Activated CD4-positive, alpha-beta memory T cell treated with anti-CD3 and anti-CD28 coated beads for 36 hours (primary cell): Measurements from ENCODE around the gene GAGE10. TPM values are rescaled to one million over a fixed set of nuclear protein-coding genes. Genes with fewer than 3 reads are reported as not detected.
"Not testable (repeated sequence)": the region's sequence is repeated elsewhere in the genome, so short reads cannot be mapped to it uniquely, and the experiment has no call there.

Source experiments
- CTCF ChIA-PET: fragments of 350-600 bp; sonication (Branson Sonifier 250); formaldehyde crosslinking; loops from one replicate; lab custom pipeline; 2021; ENCODE audit warnings: antibody characterized with exemption, inconsistent platforms; lab: Charles Lee
- POLR2A ChIA-PET: fragments of 350-600 bp; sonication (Branson Sonifier 250); formaldehyde crosslinking; loops from one replicate; lab custom pipeline; 2021; ENCODE audit warnings: antibody characterized with exemption; lab: Charles Lee
- DNase-seq: peaks from one replicate; pipeline ENCODE4 v3.0.0-alpha.2; 2020
- H3K27ac Mint-ChIP-seq: one replicate; pipeline ENCODE4 v1.8.0; 2021; ENCODE audit warnings: mixed read lengths
- H3K27me3 Mint-ChIP-seq: one replicate; pipeline ENCODE4 v1.8.0; 2021; ENCODE audit warnings: mixed read lengths
- H3K36me3 Mint-ChIP-seq: one replicate; pipeline ENCODE4 v1.8.0; 2021; ENCODE audit warnings: mixed read lengths
- H3K4me1 Mint-ChIP-seq: one replicate; pipeline ENCODE4 v1.8.0; 2021; ENCODE audit warnings: low read depth, mixed read lengths
- H3K4me3 Mint-ChIP-seq: one replicate; pipeline ENCODE4 v1.8.0; 2021; ENCODE audit warnings: mild to moderate bottlenecking, mixed read lengths
- H3K9me3 Mint-ChIP-seq: one replicate; pipeline ENCODE4 v1.8.0; 2021; ENCODE audit warnings: mixed read lengths
- intact Hi-C: fragments of 100-400 bp; cut with micrococcal nuclease; formaldehyde crosslinking; loops from one replicate; pipeline ENCODE4 v1.15.1; 2023
- total RNA-seq, 2 experiments: library from RNA; stranded (reverse); gene quantifications; one replicate each; pipeline ENCODE4 v1.2.3, GENCODE V29; 2021

GAGE10 gene
- total RNA-seq, 2 experiments from 2014 or later, result not detected

GRCh38 chrX:49331282-49331681 is 27.8 kb downstream of the GAGE10 start, which contains the start of gene GAGE13:
Gene GAGE13 (plus strand): TSS chrX:49331582. CDS start chrX:49332738, 1,156 bp downstream.
- H3K27ac Mint-ChIP-seq, POLR2A ChIA-PET, CTCF ChIA-PET, H3K9me3 Mint-ChIP-seq, H3K27me3 Mint-ChIP-seq, intact Hi-C loops, H3K36me3 Mint-ChIP-seq, H3K4me1 Mint-ChIP-seq, H3K4me3 Mint-ChIP-seq, DNase-seq: not testable (repeated sequence)

- DNase-seq, H3K27me3 Mint-ChIP-seq, POLR2A ChIA-PET, H3K9me3 Mint-ChIP-seq, H3K36me3 Mint-ChIP-seq, H3K4me1 Mint-ChIP-seq, CTCF ChIA-PET, H3K4me3 Mint-ChIP-seq, intact Hi-C loops, H3K27ac Mint-ChIP-seq: not testable (repeated sequence)
Measured at GRCh38 chrX:49331841-49332240, 28.4 kb downstream of the GAGE10 start.

DNA sequence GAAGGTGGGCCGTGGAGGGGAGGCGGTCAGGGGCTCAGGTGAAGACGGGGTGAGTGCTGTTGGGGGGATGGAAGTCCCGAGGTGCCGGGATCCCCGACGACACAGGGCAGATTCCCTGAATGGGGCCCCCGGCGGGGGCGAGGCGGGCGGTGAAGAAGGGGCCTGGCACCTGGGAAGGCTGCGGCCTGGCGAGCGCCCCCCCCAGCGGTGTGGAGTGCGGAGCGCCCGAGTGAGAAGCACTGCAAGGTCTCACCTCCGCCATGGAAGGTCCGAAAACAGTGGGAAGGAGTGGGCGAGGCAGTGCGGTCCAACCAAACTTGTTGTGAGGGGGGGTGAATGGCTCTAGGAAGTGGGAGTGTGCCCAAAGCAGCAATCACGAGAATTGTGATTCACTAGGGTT is 38.0 kb downstream of the GAGE10 start:
- intact Hi-C loops, H3K9me3 Mint-ChIP-seq, H3K27me3 Mint-ChIP-seq, H3K27ac Mint-ChIP-seq, DNase-seq, POLR2A ChIA-PET, H3K36me3 Mint-ChIP-seq, H3K4me1 Mint-ChIP-seq, H3K4me3 Mint-ChIP-seq, CTCF ChIA-PET: not testable (repeated sequence)

DNA sequence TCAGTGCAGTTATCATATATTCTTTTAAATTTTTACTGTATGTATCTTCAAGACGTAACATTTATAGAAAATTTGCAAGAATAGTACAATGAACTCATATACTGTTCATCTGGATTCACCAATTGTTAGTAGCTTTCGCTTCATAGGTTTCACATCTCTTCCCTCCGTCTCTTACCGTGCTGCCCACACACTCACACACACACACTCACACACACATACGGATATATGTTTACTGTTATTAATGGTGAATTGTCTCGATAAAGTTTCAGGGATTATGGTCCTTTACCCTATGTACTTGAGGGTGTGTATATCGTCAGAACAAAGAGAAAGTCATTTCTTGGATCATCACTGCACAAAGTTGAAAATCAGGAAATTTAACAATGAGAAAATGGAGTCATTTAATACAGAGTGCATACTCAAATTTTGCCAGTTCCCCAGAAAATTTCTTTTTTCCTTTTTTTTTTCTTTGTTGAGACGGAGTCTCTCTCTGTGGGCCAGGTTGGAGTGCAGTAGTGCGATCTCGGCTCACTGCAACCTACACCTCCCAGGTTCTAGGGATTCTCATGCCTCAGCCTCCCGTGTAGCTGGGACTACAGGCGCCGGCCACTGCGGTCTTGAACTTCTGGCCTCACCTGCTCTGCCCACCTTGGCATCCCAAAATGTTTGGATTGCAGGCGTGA is 41.2 kb downstream of the GAGE10 start:
- H3K4me3 Mint-ChIP-seq, H3K9me3 Mint-ChIP-seq, H3K4me1 Mint-ChIP-seq, H3K36me3 Mint-ChIP-seq, CTCF ChIA-PET, intact Hi-C loops, H3K27ac Mint-ChIP-seq, DNase-seq, POLR2A ChIA-PET, H3K27me3 Mint-ChIP-seq: not testable (repeated sequence)

GRCh38 chrX:49345402-49345801 is 42.0 kb downstream of the GAGE10 start:
- POLR2A ChIA-PET, DNase-seq, H3K27ac Mint-ChIP-seq, H3K4me3 Mint-ChIP-seq, intact Hi-C loops, H3K9me3 Mint-ChIP-seq, H3K27me3 Mint-ChIP-seq, H3K36me3 Mint-ChIP-seq, CTCF ChIA-PET, H3K4me1 Mint-ChIP-seq: not testable (repeated sequence)

GRCh38 chrX:49346150-49346549 is 42.7 kb downstream of the GAGE10 start:
- POLR2A ChIA-PET, H3K27me3 Mint-ChIP-seq, intact Hi-C loops, DNase-seq, H3K9me3 Mint-ChIP-seq, H3K36me3 Mint-ChIP-seq, H3K27ac Mint-ChIP-seq, H3K4me1 Mint-ChIP-seq, H3K4me3 Mint-ChIP-seq, CTCF ChIA-PET: not testable (repeated sequence)

Other genes starting within 250 kb of the GAGE10 start
- 1 to 10 TPM; 2.7 to 3.6 TPM for gene CCDC120, start 244.6 kb upstream of the GAGE10 start, total RNA-seq
- 10 to 100 TPM; 13.2 TPM for gene PRAF2, start 229.6 kb upstream of the GAGE10 start, total RNA-seq
- gene WDR45, start 223.8 kb upstream of the GAGE10 start, total RNA-seq, result 10 to 100 TPM; 23.3 to 28.9 TPM
- 10 to 100 TPM; 22.0 to 22.6 TPM for gene GPKOW, start 179.9 kb upstream of the GAGE10 start, total RNA-seq
- gene MAGIX, start 140.9 kb upstream of the GAGE10 start, total RNA-seq, result 1 to 10 TPM in 1 of 2 experiments, under 1 TPM in 1; 0.87 to 1.0 TPM
- gene PLP2, start 131.7 kb upstream of the GAGE10 start, total RNA-seq, result 100 to 1,000 TPM; 222 to 234 TPM
- 10 to 100 TPM; 18.1 to 20.1 TPM for gene PRICKLE3, start 117.3 kb upstream of the GAGE10 start, total RNA-seq
- 1 to 10 TPM; 5.3 to 5.4 TPM for gene SYP, start 103.5 kb upstream of the GAGE10 start, total RNA-seq
- gene CACNA1F, start 70.3 kb upstream of the GAGE10 start, total RNA-seq, result under 1 TPM; 0.51 to 0.74 TPM
- gene CCDC22, start 68.2 kb upstream of the GAGE10 start, total RNA-seq, result 10 to 100 TPM; 21.0 to 21.1 TPM
- 10 to 100 TPM; 23.1 to 23.8 TPM for gene FOXP3, start 38.9 kb upstream of the GAGE10 start, total RNA-seq
- gene PPP1R3F, start 33.9 kb upstream of the GAGE10 start, total RNA-seq, result 1 to 10 TPM; 7.0 to 8.1 TPM
- not detected for gene GAGE12J, start 18.4 kb downstream of the GAGE10 start, total RNA-seq
- not detected for gene GAGE13, start 27.9 kb downstream of the GAGE10 start, total RNA-seq
- not detected for gene GAGE12C, start 228.5 kb downstream of the GAGE10 start, total RNA-seq
- not detected for gene GAGE12D, start 238.1 kb downstream of the GAGE10 start, total RNA-seq
- gene GAGE12E, start 247.6 kb downstream of the GAGE10 start, total RNA-seq, result not detected